ENCODE data around the gene YPEL2. TPM values are rescaled to one million over a fixed set of nuclear protein-coding genes. Genes with fewer than 3 reads are reported as not detected.
"Not testable (repeated sequence)": the region's sequence is repeated elsewhere in the genome, so short reads cannot be mapped to it uniquely, and the experiment has no call there.

YPEL2 gene
- total RNA-seq, 2 donors from 2014 or later: 22.8 to 27.7 TPM

- Histone ChIP-seq H3K4me3 (ENCODE audit: low read length) (no peak overlapping the region), H3K27ac (ENCODE audit: low read depth, low read length) (no peak overlapping the region), H3K27me3 (ENCODE audit: control insufficient read depth, insufficient read depth, low read length, poor library complexity, severe bottlenecking) (no peaks in the 10 kb centered on the region), H3K9ac (ENCODE audit: extremely low read depth, low read length, poor library complexity, severe bottlenecking) (no peak overlapping the region), H3K4me1 (ENCODE audit: control insufficient read depth, insufficient read depth, low read length) (peaks cover 3% of the 10 kb centered on the region), H3K36me3 (ENCODE audit: control insufficient read depth, insufficient read depth, low read length) (no peaks in the 10 kb centered on the region), H3K9me3 (ENCODE audit: control insufficient read depth, low read length) (no peaks in the 10 kb centered on the region)
- 0 to 8% methylated on average over 3 to 4 of the region's 5 CpGs for WGBS, 2 experiments (ENCODE audit: insufficient coverage in 1 of 2, insufficient read length in 1 of 2)
- Mint-ChIP-seq H3K4me3 (no peak overlapping the region), H3K27me3 (ENCODE audit: insufficient read depth) (no peaks in the 10 kb centered on the region), H3K9me3 (no peaks in the 10 kb centered on the region), H3K27ac (no peak overlapping the region), H3K4me1 (peaks cover 9% of the 10 kb centered on the region), H3K36me3 (ENCODE audit: low read depth) (no peaks in the 10 kb centered on the region)
- TF ChIP-seq, protein P1, sequence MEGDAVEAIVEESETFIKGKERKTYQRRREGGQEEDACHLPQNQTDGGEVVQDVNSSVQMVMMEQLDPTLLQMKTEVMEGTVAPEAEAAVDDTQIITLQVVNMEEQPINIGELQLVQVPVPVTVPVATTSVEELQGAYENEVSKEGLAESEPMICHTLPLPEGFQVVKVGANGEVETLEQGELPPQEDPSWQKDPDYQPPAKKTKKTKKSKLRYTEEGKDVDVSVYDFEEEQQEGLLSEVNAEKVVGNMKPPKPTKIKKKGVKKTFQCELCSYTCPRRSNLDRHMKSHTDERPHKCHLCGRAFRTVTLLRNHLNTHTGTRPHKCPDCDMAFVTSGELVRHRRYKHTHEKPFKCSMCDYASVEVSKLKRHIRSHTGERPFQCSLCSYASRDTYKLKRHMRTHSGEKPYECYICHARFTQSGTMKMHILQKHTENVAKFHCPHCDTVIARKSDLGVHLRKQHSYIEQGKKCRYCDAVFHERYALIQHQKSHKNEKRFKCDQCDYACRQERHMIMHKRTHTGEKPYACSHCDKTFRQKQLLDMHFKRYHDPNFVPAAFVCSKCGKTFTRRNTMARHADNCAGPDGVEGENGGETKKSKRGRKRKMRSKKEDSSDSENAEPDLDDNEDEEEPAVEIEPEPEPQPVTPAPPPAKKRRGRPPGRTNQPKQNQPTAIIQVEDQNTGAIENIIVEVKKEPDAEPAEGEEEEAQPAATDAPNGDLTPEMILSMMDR (conservative IDR thresholded peaks at IDR 0.05): peak; percentile 93
- DNase-seq: peak; percentile 83
These were observed 20.4 kb upstream of the YPEL2 start for GRCh38 chr17:59311051-59311468.

- H3K9ac ChIP-seq (ENCODE audit: extremely low read depth, low read length, poor library complexity, severe bottlenecking); H3K27ac Mint-ChIP-seq; H3K4me3 Mint-ChIP-seq; H3K4me3 ChIP-seq (ENCODE audit: low read length); DNase-seq; H3K27ac ChIP-seq (ENCODE audit: low read depth, low read length); H3K4me1 ChIP-seq (ENCODE audit: control insufficient read depth, insufficient read depth, low read length); H3K9me3 Mint-ChIP-seq; H3K9me3 ChIP-seq (ENCODE audit: control insufficient read depth, low read length); H3K36me3 Mint-ChIP-seq (ENCODE audit: low read depth); H3K27me3 ChIP-seq (ENCODE audit: control insufficient read depth, insufficient read depth, low read length, poor library complexity, severe bottlenecking); H3K36me3 ChIP-seq (ENCODE audit: control insufficient read depth, insufficient read depth, low read length); H3K27me3 Mint-ChIP-seq (ENCODE audit: insufficient read depth); H3K4me1 Mint-ChIP-seq: not testable (repeated sequence)
- 89 to 100% methylated on average over 3 to 7 of the region's 7 CpGs for WGBS, 2 experiments (ENCODE audit: insufficient coverage in 1 of 2, insufficient read length in 1 of 2)
These were observed 19.9 kb upstream of the YPEL2 start for GRCh38 chr17:59311521-59311920.

GRCh38 chr17:59315866-59316265 lies 15.6 kb upstream of the YPEL2 start:
- Histone ChIP-seq H3K9me3 (ENCODE audit: control insufficient read depth, low read length) (peaks cover 8% of the 10 kb centered on the region), H3K27me3 (ENCODE audit: control insufficient read depth, insufficient read depth, low read length, poor library complexity, severe bottlenecking) (no peaks in the 10 kb centered on the region), H3K4me1 (ENCODE audit: control insufficient read depth, insufficient read depth, low read length) (peaks cover under 1% of the 10 kb centered on the region), H3K36me3 (ENCODE audit: control insufficient read depth, insufficient read depth, low read length) (no peaks in the 10 kb centered on the region), H3K27ac (ENCODE audit: low read depth, low read length) (no peak overlapping the region), H3K9ac (ENCODE audit: extremely low read depth, low read length, poor library complexity, severe bottlenecking) (no peak overlapping the region), H3K4me3 (ENCODE audit: low read length) (no peak overlapping the region)
- H3K27ac Mint-ChIP-seq: no peak overlapping the region
- H3K27me3 Mint-ChIP-seq (ENCODE audit: insufficient read depth): no peaks in the 10 kb centered on the region
- peaks cover 5% of the 10 kb centered on the region for H3K4me1 Mint-ChIP-seq
- TF ChIP-seq, protein P1 (conservative IDR thresholded peaks at IDR 0.05): no peak
- H3K36me3 Mint-ChIP-seq (ENCODE audit: low read depth): no peaks in the 10 kb centered on the region
- no peak overlapping the region for H3K4me3 Mint-ChIP-seq
- WGBS, 2 experiments (ENCODE audit: insufficient coverage in 1 of 2, insufficient read length in 1 of 2): 92 to 100% methylated on average over 3 to 4 of the region's 4 CpGs
- DNase-seq: no peak
- H3K9me3 Mint-ChIP-seq: no peaks in the 10 kb centered on the region
